HAP-1 (cell line): ENCODE measurements around the gene CEP97.

Experiments
- DNase-seq, 2 experiments: peaks; one replicate each; pipeline ENCODE4 v3.0.0-alpha.2; 2016 to 2020; ENCODE audit warnings: low spot score in 2 of 2
- H3K27me3 ChIP-seq: fragments of 250-450 bp; sonication (Bioruptor Pico); 2 replicates; pipeline ENCODE4 v1.5.1; 2020; ENCODE audit warnings: low read depth, mild to moderate bottlenecking, moderate library complexity
- H3K36me3 ChIP-seq: fragments of 250-450 bp; sonication (Bioruptor Pico); replicated peaks from 2 replicates; pipeline ENCODE4 v1.5.1; 2020; ENCODE audit warnings: mild to moderate bottlenecking
- H3K4me1 ChIP-seq: fragments of 250-450 bp; sonication (Bioruptor Pico); 2 replicates; pipeline ENCODE4 v1.5.1; 2020; ENCODE audit warnings: mild to moderate bottlenecking
- H3K4me3 ChIP-seq: fragments of 250-450 bp; sonication (Bioruptor Pico); 2 replicates; pipeline ENCODE4 v1.5.1; 2020; ENCODE audit warnings: mild to moderate bottlenecking, moderate library complexity
- H3K9me3 ChIP-seq: fragments of 250-450 bp; sonication (Bioruptor Pico); 2 replicates; pipeline ENCODE4 v1.5.1; 2020; ENCODE audit warnings: mild to moderate bottlenecking, moderate library complexity
- in situ Hi-C: fragments of 300-500 bp; cut with MboI; formaldehyde crosslinking; loops from 3 replicates; pipeline ENCODE4 v1.14.3; 2020; ENCODE audit warnings: low sequenced_read_pairs, inconsistent platforms, mixed read lengths

Gene CEP97

GRCh38 chr3:101803939-101804338 lies 79.5 kb downstream of the CEP97 start:
- Histone ChIP-seq H3K4me1 (no peaks in the 10 kb centered on the region), H3K4me3 (no peak overlapping the region), H3K27me3 (no peaks in the 10 kb centered on the region), H3K9me3 (no peaks in the 10 kb centered on the region), H3K36me3 (peaks cover 27% of the 10 kb centered on the region)
- DNase-seq = no peak
- in situ Hi-C loops = loop anchor here (10.0 kb wide), 1 partner anchor 731 kb away; no protein-coding TSS in a partner anchor

GRCh38 chr3:101806491-101806890 lies 82.1 kb downstream of the CEP97 start:
- Histone ChIP-seq H3K36me3 (peaks cover 20% of the 10 kb centered on the region), H3K4me3 (no peak overlapping the region), H3K4me1 (no peaks in the 10 kb centered on the region), H3K9me3 (no peaks in the 10 kb centered on the region), H3K27me3 (no peaks in the 10 kb centered on the region)
- no peak for DNase-seq
- in situ Hi-C loops = loop anchor here (10.0 kb wide), 1 partner anchor 728 kb away; no protein-coding TSS in a partner anchor

- DNase-seq = no peak
- in situ Hi-C loops = loop anchor here (10.0 kb wide), 1 partner anchor 727 kb away; no protein-coding TSS in a partner anchor
- no peaks in the 10 kb centered on the region for H3K9me3 ChIP-seq
- no peak overlapping the region for H3K4me3 ChIP-seq
- peaks cover 12% of the 10 kb centered on the region for H3K36me3 ChIP-seq
- H3K4me1 ChIP-seq = no peaks in the 10 kb centered on the region
- H3K27me3 ChIP-seq = no peaks in the 10 kb centered on the region
Measured at GRCh38 chr3:101807888-101808287, 83.5 kb downstream of the CEP97 start.

- Histone ChIP-seq H3K36me3 (peaks cover under 1% of the 10 kb centered on the region), H3K9me3 (no peaks in the 10 kb centered on the region), H3K27me3 (no peaks in the 10 kb centered on the region), H3K4me1 (no peaks in the 10 kb centered on the region), H3K4me3 (no peak overlapping the region)
- in situ Hi-C loops = loop anchor here (10.0 kb wide), 1 partner anchor 725 kb away; no protein-coding TSS in a partner anchor
- peak; percentile 41 to 64 for DNase-seq
Measured at GRCh38 chr3:101809178-101810021, 85.0 kb downstream of the CEP97 start.

GRCh38 chr3:101810022-101810418 lies 85.6 kb downstream of the CEP97 start:
- no peaks in the 10 kb centered on the region for H3K4me1 ChIP-seq

GRCh38 chr3:101811875-101812274 lies 87.5 kb downstream of the CEP97 start:
- Histone ChIP-seq H3K9me3 (no peaks in the 10 kb centered on the region), H3K4me1 (no peaks in the 10 kb centered on the region)
- in situ Hi-C loops = no loop called here

More at GRCh38 chr3:101810022-101810418, 85.6 kb downstream of the CEP97 start:
- H3K9me3 ChIP-seq = no peaks in the 10 kb centered on the region
- H3K36me3 ChIP-seq = no peaks in the 10 kb centered on the region; the same call in 1 of the 2 replicates
- H3K27me3 ChIP-seq = no peaks in the 10 kb centered on the region
- in situ Hi-C loops = no loop called here
- DNase-seq = no peak
- H3K4me3 ChIP-seq = no peak overlapping the region

GRCh38 chr3:101812895-101813294 lies 88.5 kb downstream of the CEP97 start:
- Histone ChIP-seq H3K9me3 (no peaks in the 10 kb centered on the region), H3K27me3 (no peaks in the 10 kb centered on the region), H3K4me1 (no peaks in the 10 kb centered on the region), H3K36me3 (peaks cover 6% of the 10 kb centered on the region), H3K4me3 (no peak overlapping the region)
- DNase-seq = no peak
- in situ Hi-C loops = no loop called here

More at GRCh38 chr3:101811875-101812274, 87.5 kb downstream of the CEP97 start:
- H3K4me3 ChIP-seq = no peak overlapping the region
- peaks cover 2% of the 10 kb centered on the region for H3K36me3 ChIP-seq
- no peaks in the 10 kb centered on the region for H3K27me3 ChIP-seq
- no peak for DNase-seq

GRCh38 chr3:101813817-101814440 lies 89.5 kb downstream of the CEP97 start:
- peak in 1 of 2 experiments; percentile 18 for DNase-seq
- no peaks in the 10 kb centered on the region for H3K9me3 ChIP-seq
- H3K4me3 ChIP-seq = no peak overlapping the region
- H3K4me1 ChIP-seq = no peaks in the 10 kb centered on the region
- in situ Hi-C loops = no loop called here
- peaks cover 6% of the 10 kb centered on the region for H3K36me3 ChIP-seq
- no peaks in the 10 kb centered on the region for H3K27me3 ChIP-seq

- Histone ChIP-seq H3K36me3 (peaks cover 6% of the 10 kb centered on the region), H3K4me1 (no peaks in the 10 kb centered on the region), H3K4me3 (no peak overlapping the region), H3K27me3 (no peaks in the 10 kb centered on the region), H3K9me3 (no peaks in the 10 kb centered on the region)
- in situ Hi-C loops = no loop called here
- no peak for DNase-seq
Measured at GRCh38 chr3:101814835-101815234, 90.4 kb downstream of the CEP97 start.

- H3K27me3 ChIP-seq = no peaks in the 10 kb centered on the region
- H3K9me3 ChIP-seq = no peaks in the 10 kb centered on the region
- DNase-seq = no peak
- H3K36me3 ChIP-seq = peaks cover 17% of the 10 kb centered on the region
- H3K4me1 ChIP-seq = no peaks in the 10 kb centered on the region
- in situ Hi-C loops = no loop called here
- no peak overlapping the region for H3K4me3 ChIP-seq
Measured at GRCh38 chr3:101816215-101817149, 92.1 kb downstream of the CEP97 start.

GRCh38 chr3:101817992-101818391 lies 93.6 kb downstream of the CEP97 start:
- no peak overlapping the region for H3K4me3 ChIP-seq
- DNase-seq = no peak
- peaks cover 24% of the 10 kb centered on the region for H3K36me3 ChIP-seq
- in situ Hi-C loops = no loop called here
- H3K9me3 ChIP-seq = no peaks in the 10 kb centered on the region
- H3K4me1 ChIP-seq = no peaks in the 10 kb centered on the region
- H3K27me3 ChIP-seq = no peaks in the 10 kb centered on the region

- DNase-seq = no peak
- in situ Hi-C loops = loop anchor here (10.0 kb wide), 1 partner anchor 405 kb away; no protein-coding TSS in a partner anchor
- H3K4me3 ChIP-seq = no peak overlapping the region
- no peaks in the 10 kb centered on the region for H3K4me1 ChIP-seq
- H3K9me3 ChIP-seq = no peaks in the 10 kb centered on the region
- H3K27me3 ChIP-seq = no peaks in the 10 kb centered on the region
- H3K36me3 ChIP-seq = peaks cover 24% of the 10 kb centered on the region
Measured at GRCh38 chr3:101819649-101820206, 95.3 kb downstream of the CEP97 start.
